Activated CD4-positive, alpha-beta T cell treated with anti-CD3 and anti-CD28 coated beads for 48 hours (primary cell): ENCODE results near the gene IQCF2.
A peak's percentile ranks its signal among the peaks of the same experiment; 100 is the strongest.
"Not testable (repeated sequence)": the region's sequence is repeated elsewhere in the genome, so short reads cannot be mapped to it uniquely, and the experiment has no call there.

Experiments
- DNase-seq: peaks from one replicate; pipeline ENCODE4 v3.0.0-alpha.2; 2020

The IQCF2 gene

GRCh38 chr3:51860703-51861665 lies at the start of gene IQCF2:
IQCF2 (plus strand) TSS chr3:51861615; CDS start chr3:51861667, 52 bp downstream.
- no peak for DNase-seq

- no peak for DNase-seq
Measured at GRCh38 chr3:51813539-51813938, 47.9 kb upstream of the IQCF2 start.

GRCh38 chr3:51814034-51814433 lies 47.4 kb upstream of the IQCF2 start:
- no peak for DNase-seq

- DNase-seq = no peak
Measured at GRCh38 chr3:51815614-51816013, 45.8 kb upstream of the IQCF2 start.

GRCh38 chr3:51816723-51817122 lies 44.7 kb upstream of the IQCF2 start:
- no peak for DNase-seq

- no peak for DNase-seq
Measured at GRCh38 chr3:51817375-51817774, 44.0 kb upstream of the IQCF2 start.

- DNase-seq = no peak
Measured at GRCh38 chr3:51819151-51819550, 42.3 kb upstream of the IQCF2 start.

- peak; percentile 48 for DNase-seq
Measured at GRCh38 chr3:51819709-51820406, 41.6 kb upstream of the IQCF2 start.

- no peak for DNase-seq
Measured at GRCh38 chr3:51828297-51828696, 33.1 kb upstream of the IQCF2 start.

GRCh38 chr3:51830345-51830744 lies 31.1 kb upstream of the IQCF2 start:
- DNase-seq = no peak

- no peak for DNase-seq
Measured at GRCh38 chr3:51830836-51831385, 30.5 kb upstream of the IQCF2 start.

- no peak for DNase-seq
Measured at GRCh38 chr3:51836606-51837005, 24.8 kb upstream of the IQCF2 start.

GRCh38 chr3:51845129-51845528 lies 16.3 kb upstream of the IQCF2 start:
- DNase-seq = no peak

GRCh38 chr3:51855411-51855810 lies 6.0 kb upstream of the IQCF2 start:
- not testable (repeated sequence) for DNase-seq

GRCh38 chr3:51862886-51863285 lies 1.5 kb downstream of the IQCF2 start:
- no peak for DNase-seq

GRCh38 chr3:51868896-51869295 lies 7.5 kb downstream of the IQCF2 start:
- DNase-seq = not testable (repeated sequence)

GRCh38 chr3:51869304-51869703 lies 7.9 kb downstream of the IQCF2 start:
- no peak for DNase-seq

- DNase-seq = no peak
Measured at GRCh38 chr3:51873253-51873766, 11.9 kb downstream of the IQCF2 start.

GRCh38 chr3:51873876-51874275 lies 12.5 kb downstream of the IQCF2 start:
- DNase-seq = no peak

- no peak for DNase-seq
Measured at GRCh38 chr3:51874411-51874810, 13.0 kb downstream of the IQCF2 start.

GRCh38 chr3:51874889-51875288 lies 13.5 kb downstream of the IQCF2 start:
- no peak for DNase-seq

GRCh38 chr3:51875501-51875900 lies 14.1 kb downstream of the IQCF2 start, which contains the start of gene IQCF5:
IQCF5 (minus strand) TSS chr3:51875601; CDS start chr3:51875531, 70 bp downstream.
- DNase-seq = no peak

GRCh38 chr3:51876186-51876585 lies 14.8 kb downstream of the IQCF2 start:
- no peak for DNase-seq
